ENCODE results near the gene LPP.

LPP gene

GRCh38 chr3:188915127-188915526 lies 761.2 kb downstream of the LPP start:
- no peak for DNase-seq

GRCh38 chr3:188916934-188917401 lies 763.0 kb downstream of the LPP start:
- DNase-seq, result no peak

- no peak for DNase-seq
These were observed 764.1 kb downstream of the LPP start for GRCh38 chr3:188918093-188918492.

- no peak for DNase-seq
These were observed 769.7 kb downstream of the LPP start for GRCh38 chr3:188923671-188924070.

- no peak for DNase-seq
These were observed 771.4 kb downstream of the LPP start for GRCh38 chr3:188925376-188925775.

- DNase-seq, result no peak
These were observed 772.2 kb downstream of the LPP start for GRCh38 chr3:188926111-188926510.

- no peak for DNase-seq
These were observed 773.0 kb downstream of the LPP start for GRCh38 chr3:188926741-188927511.

- no peak for DNase-seq
These were observed 774.0 kb downstream of the LPP start for GRCh38 chr3:188927971-188928370.

GRCh38 chr3:188929137-188929536 lies 775.2 kb downstream of the LPP start:
- DNase-seq, result no peak

- DNase-seq, result no peak
These were observed 777.1 kb downstream of the LPP start for GRCh38 chr3:188931036-188931435.

- DNase-seq, result no peak
These were observed 777.6 kb downstream of the LPP start for GRCh38 chr3:188931531-188931930.

GRCh38 chr3:188934989-188935388 lies 781.0 kb downstream of the LPP start:
- DNase-seq, result no peak

GRCh38 chr3:188936597-188937107 lies 782.7 kb downstream of the LPP start:
- DNase-seq, result no peak

GRCh38 chr3:188937389-188937788 lies 783.4 kb downstream of the LPP start:
- DNase-seq, result no peak

GRCh38 chr3:188938999-188939398 lies 785.0 kb downstream of the LPP start:
- DNase-seq, result no peak

- no peak for DNase-seq
These were observed 786.0 kb downstream of the LPP start for GRCh38 chr3:188939814-188940572.

All from stimulated activated CD4-positive, alpha-beta T cell treated with anti-CD3 and anti-CD28 coated beads, Interleukin-2, amount 100 ng/mL, for 48 hours (primary cell).